Measurements from ENCODE around the gene NNMT.

Gene NNMT

GRCh38 chr11:114263513-114264170, 32.6 kb upstream of the NNMT start:
- FAIRE-seq: no peak

- FAIRE-seq: no peak
Measured at GRCh38 chr11:114264381-114264780, 31.8 kb upstream of the NNMT start.

DNA sequence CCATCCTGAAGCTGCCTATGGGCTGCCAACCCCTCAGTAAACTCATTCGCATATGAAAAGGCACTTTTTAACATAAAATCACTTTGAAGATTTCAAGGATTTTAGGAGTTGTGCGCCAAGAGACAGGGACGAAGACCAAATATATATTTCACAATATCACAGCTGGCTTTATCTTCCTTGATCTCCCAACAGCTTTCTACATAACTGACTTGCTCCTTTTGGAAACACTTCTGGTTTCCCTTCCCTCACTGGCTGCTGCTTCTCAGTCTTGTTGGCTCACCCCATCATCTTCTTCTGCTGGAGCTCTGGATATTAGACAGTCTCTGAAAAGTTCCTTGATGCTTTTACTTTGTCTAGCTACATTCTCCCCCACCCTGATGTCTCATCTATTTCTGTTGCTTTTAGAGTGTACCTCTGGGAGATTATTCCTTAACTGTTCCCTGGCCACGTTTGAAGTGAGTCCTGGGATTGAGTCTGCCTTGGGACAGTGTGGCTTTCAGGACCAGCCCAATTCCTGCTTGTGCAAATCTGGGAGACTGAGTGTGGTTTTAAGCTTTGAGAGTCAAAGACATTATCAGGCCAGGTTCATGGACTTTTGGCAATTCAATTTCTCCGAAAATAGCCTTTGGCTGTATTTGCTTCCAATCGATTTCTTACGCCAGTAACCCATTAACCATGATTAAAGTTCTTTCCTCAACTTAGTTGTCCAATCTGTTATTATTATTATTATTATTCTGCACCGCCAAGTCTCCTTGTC, 30.9 kb upstream of the NNMT start:
- no peak for FAIRE-seq

DNA sequence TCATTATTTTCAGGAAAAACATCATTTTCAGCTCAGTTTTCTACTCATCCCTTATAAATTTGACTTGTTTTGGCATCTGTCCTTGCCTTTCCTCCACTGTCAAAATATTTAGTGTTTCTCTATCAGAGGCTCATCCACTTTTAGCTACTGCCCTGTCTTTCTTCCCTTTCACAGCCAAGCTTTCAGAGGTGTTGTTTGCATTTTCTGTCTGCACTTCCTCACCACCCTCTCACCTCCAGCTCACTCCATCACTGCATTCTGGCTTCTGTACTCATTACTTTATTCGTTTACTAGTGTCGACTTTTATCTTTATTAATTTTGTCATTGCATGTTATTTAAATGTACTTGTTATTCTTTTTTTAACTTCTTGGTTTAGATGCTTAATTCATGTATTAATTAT, 26.7 kb upstream of the NNMT start:
- no peak for FAIRE-seq

GRCh38 chr11:114270531-114271270, 25.5 kb upstream of the NNMT start:
- FAIRE-seq: no peak

DNA sequence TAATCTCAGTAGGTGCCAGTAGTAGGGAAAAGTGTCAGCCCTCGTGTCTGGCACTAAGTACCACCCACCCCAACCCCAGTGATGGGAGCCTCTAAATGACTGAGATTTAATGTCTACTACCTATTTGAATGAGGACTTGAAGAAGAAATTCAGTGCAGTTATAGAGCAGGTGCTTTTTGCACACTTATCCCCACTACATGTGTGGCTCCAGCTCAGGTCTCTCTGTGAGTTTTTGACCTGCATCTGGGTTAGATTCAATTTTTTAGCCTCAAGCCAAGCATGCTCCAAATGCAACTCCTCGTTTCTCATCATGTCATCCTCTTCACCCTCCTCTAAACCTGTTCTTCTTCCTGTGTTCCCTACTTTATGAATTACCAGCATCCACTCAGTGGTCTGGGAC, 24.9 kb upstream of the NNMT start:
- no peak for FAIRE-seq

DNA sequence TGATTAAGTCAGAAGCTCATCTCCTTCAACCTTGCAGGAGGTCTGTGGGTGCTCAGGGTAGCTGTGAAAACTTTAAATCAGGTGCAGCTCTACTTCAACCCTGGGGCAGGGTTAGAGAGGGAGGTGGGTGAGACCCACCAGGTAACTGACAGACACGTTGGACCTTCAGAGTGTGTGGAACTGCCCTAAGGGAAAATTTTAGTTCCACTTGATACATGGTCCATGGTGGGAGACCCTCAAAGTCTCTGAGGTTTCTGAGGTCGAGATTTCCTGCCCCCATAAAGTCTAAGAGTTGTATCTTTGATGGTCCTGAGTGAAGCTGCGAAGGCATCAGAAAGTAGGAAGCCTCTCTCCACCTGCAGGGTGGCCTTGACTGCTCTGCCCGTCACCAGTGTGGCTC, 23.9 kb upstream of the NNMT start:
- no peak for FAIRE-seq

- no peak for FAIRE-seq
Measured at GRCh38 chr11:114273071-114273470, 23.1 kb upstream of the NNMT start.

DNA sequence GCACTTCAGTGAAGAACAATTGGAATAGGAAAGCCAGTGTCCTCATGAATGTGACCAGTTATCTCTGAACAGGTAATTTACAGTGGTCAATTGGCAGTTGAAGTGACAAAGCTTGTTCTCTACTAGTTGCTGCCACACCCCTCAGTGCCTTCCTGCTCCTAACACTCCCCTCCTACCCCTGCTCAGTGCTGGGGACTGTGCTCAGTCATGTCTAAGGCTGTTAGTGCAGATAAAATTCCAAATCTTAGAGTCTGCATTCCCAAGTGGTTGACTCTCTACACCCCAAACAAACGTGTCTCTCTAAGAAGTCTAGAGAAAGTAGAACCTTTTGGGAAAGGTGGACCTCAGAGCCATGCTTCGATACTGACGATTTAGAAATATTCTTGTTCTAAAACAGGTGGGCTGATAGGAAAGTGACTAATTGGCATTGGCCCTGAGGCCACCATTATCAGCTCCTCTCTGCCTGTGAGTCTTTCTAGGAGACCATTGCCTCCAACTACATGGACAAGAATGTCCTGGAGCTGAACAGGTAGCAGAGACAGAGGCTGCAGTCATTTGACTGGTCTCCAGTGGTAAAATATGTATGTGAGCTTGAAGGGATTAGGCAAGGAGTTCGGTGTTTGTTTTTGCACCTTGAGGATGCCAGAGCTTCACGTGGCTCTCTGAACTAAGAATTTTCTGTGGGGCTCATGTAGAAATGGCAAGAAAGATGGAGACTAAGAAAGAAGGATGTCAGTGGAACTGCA, 22.1 kb upstream of the NNMT start:
- no peak for FAIRE-seq

GRCh38 chr11:114274637-114275036, 21.6 kb upstream of the NNMT start:
- no peak for FAIRE-seq

GRCh38 chr11:114275280-114275679, 20.9 kb upstream of the NNMT start:
- FAIRE-seq: no peak

GRCh38 chr11:114276077-114276476, 20.1 kb upstream of the NNMT start:
- FAIRE-seq: no peak

DNA sequence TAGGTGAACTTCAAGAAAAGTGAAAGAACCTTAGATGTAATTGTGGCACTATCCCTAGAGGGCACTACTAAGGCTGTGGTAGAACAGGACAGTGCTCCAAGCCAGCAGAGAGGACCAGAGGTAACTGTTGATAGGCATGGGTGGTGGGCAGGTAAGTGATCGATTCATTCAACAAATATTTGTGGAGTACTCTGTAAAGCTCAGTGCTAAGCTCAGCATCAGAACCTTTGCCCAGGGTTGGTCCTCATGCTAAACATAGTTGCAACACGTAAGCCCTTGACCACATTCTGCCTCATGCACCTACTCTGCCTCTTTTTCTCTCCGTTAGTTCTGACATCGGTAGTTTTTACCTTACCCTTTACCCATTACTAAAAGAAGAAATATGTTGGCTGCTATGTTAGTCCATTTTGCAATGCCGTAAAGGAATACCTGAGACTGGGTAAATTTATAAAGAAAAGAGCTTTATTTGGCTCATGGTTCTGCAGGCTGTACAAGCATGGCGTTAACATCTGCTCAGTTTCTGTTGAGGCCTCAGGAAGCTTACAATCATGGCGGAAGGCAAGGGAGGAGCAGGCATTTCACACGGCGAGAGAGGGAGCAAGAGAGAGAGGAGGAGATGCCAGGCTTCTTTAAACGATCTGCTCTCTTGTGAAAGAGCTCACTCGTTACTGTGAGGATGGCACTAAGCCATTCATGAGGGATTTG, 18.4 kb upstream of the NNMT start:
- FAIRE-seq: no peak

DNA sequence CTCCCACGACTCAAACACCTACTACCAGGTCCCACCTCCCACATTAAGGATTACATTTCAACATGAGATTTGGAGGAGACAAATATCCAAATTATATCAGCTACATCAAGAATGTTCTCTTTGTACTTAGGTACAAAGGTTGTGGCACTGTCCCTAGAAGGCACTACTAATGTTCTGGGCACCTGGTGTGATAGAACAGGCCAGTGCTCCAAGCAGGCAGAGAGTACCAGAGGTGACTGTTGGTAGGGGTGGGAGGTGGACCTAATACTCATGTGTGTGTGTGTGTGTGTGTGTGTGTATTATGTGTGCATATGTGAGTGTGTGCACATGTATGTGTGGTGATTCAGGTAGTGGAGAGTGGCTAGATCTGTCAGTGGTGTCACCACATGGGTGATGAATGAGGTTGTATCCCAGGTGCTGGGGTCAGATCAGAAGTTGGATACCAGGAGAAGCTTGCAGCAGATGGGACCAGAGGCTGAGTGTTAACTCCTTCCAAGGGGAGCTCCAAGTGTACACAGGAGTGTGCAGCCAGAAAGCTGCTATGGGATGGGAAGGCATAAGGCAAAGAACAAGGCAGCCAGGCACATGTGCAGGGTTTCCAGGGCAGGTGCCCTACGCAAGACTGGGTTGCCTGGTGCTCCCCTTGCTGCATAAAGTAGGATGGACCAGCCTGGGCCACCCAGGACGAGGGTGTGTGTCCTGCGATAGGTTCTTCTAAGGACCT, 17.7 kb upstream of the NNMT start:
- no peak for FAIRE-seq

DNA sequence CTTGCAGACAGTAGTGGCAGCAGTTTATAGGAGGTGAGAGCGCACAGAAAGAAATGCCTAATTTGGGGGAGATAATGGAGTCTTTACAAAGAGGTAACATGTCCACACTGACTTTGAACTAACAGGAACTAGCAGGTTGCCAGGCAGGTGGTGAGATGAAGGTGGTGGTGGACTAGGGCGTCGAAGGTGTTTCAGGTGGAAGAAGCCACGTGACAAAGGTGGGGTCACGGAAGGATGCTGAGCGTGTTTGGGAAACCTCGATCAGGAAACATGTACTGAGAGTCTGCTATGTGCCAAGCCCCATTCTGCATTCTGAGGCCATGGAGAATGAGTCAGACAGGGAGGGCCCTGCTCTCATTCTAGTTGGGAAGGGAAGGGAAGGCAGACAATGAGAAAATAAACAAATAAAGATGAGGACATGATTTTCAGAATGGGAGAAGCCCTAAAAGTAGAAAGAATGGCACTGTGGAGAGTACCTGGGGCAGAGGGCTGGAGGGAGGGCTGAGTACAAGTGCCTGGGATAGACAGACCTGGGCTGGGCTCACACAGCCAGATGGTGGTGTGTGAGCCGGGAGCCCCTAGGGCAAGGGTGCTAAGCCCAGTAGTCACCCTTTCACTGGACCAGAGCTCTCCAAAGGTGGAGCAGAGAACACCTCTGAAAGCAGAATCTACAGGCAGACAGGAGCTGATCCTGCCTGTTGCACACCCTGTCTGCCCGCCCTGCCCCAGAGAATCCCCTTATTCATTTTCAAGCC, 16.2 kb upstream of the NNMT start:
- FAIRE-seq: no peak

- no peak for FAIRE-seq
Measured at GRCh38 chr11:114280696-114281095, 15.5 kb upstream of the NNMT start.

DNA sequence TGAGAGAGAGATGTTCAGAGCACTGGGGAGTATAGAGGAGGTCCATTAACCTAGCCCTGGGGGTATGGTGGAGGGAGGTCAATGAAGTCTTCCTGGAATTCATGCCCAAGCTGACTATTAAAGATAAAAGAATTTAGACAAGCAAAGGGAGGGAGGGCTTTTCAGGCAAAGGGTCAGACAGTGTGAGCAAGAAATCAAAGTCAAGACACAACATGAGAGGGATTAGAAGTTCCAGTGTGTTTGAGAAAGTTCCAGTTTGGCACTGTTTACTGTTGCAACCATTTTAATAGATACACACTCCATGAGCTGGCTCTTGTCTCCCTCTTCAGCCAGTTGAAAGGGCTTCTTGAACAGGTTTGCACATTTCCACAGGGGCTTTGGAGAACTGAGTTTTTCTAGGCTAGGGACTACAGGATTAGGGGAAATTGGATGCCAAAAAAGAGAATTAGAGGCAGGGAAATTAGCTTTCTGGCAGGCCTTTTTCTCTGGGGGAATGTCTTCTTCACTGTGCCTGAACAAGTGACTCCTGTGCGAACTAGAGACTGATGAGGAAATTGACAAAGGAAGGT, 14.7 kb upstream of the NNMT start:
- FAIRE-seq: no peak

DNA sequence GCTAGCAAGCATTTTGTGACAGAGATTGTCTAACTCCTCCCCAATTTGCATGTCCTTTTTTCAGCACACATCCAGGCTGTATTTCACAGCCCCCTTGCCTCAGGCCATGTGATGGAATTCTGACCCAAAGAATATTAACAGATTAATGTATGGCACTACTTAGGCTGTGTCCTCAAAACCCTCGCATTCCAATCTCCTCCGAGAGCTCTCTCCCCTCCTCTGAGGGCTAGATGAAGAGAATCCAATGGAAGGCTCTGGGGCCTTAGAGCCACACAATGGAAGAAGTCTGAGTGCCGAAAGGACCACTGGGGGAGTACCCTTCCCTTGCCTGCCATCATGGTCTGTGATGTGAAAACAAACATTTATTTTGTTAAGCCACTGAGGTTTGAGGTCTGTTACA, 13.7 kb upstream of the NNMT start:
- no peak for FAIRE-seq

- FAIRE-seq: no peak
Measured at GRCh38 chr11:114283422-114283821, 12.8 kb upstream of the NNMT start.

DNA sequence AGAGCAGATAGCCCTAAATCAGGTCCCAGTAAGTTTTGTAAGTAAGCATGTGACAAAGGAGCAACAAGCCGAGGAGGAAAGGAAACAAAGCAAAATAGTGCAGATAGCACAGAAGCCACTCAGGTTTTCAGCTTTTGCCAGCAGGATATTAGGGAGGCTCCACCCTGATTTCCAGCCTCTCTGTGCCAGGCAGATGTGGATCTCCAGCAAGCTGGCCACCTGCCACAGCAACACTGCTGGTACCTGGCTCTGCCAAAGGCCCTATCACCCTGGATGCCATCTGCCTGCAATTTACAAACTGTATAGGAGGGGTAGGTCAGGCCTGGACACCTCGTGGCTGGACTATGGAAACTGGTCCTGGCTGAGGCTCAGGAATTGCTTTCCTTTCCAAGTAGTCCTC, 12.2 kb upstream of the NNMT start:
- no peak for FAIRE-seq

GRCh38 chr11:114284914-114285313, 11.3 kb upstream of the NNMT start:
- FAIRE-seq: no peak

Measured in islet of Langerhans (tissue), 1 donor.